HG03521 (cell line): Measurements from ENCODE around the gene TNNC1.

Experiments
- ATAC-seq: cut with Tn5 transposase; IDR thresholded peaks from one replicate; pipeline ENCODE4 v1.9.1; 2021; ENCODE audit warnings: mild to moderate bottlenecking, moderate library complexity; ENCODE audit not compliant: unreplicated experiment

Gene TNNC1

DNA sequence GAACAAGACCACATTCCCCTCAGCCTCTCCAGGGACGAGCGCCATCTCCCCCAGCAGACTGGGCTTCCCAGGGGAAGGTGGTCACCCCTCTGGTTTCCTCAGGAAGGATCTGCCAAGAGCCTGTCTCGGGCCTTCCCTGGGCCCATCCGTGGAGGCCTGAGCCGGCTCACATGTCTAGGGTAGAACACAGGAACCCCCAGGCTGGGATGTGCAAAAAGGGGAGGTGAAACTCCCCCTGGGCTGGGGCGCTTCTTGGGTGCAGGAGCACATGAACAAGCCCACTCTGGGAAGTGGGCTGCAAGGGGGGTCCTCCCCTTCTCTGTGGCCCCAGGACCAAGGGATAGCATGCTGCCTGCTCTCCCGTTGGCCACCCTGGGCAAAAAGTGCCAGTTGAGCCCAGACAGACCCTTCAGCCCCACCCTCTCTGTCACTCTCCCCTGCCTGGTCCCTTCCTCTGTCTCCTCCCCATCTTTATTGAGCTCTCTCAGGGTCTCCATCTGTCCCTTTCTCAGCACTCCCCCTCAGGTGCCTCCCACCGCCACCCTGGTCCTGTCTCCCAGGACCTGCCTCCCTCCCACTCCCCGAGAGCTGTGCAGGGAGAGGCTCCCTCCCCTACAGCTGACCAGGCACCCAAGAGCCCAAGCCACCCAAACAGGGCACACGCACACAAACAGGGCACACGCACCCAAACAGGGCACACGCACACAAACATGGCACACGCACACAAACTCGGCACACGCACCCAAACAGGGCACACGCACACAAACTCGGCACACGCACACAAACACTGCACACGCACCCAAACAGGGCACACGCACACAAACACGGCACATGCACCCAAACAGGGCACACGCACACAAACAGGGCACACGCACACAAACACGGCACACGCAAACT lies 9.8 kb downstream of the TNNC1 start:
- no peak for ATAC-seq

DNA sequence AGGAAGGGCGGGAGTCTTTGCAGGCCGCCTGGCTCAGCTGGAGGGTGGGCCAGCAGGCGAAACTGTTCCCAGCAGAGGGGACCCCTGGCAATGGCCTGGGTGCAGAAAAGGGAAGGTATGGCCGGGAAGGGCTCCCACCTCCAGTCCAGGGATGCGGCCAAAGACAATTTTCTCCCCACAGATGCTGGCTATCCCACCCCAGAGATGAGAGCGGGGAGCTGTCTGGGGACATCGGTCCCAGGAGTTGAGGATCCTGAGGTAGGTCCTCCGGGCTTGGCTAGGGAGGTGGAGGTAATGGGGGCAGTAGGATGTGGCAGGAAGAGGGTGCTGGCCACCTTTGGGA lies 10.6 kb downstream of the TNNC1 start:
- ATAC-seq: no peak

DNA sequence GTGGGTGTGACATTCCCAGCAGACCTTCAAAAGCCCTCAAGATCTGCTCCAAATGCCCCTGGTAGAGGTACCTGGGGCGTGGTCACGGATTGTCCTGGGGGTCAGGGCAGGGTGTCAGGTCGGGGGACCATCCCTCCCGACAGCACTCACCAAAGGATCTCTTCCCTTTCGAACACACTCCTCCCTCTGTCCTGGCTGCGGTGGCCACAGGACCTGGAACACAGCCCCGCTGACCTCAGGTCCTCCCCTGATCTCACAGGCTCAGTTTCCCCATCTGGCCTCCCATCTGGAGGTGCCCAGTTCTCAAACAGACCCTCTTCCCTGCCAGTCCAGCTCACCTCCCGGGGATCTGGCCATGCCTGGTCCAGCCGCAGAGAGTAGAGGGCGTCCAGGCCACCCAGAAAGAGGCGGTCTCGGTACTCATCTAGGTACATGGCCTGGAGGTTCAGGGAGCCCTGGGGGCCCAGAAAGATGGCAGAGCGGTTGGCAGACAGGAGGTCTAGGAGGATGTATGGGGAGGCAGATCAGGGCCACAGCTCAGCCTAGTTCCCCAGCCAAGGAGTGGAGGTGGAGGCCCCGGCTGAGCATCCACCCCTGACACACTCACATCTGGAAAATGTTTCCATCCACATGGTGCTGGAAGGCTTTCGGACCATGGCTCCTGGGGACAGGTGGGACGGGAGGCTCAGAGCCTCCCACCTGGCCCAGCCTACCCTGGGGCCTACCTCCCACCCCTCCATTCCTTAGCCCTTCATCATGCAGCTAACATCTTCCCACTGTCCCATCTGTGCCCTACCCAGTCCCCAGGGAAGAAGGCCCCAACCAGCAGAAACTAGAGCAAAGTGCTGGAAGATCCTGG lies 11.2 kb downstream of the TNNC1 start:
- no peak for ATAC-seq

GRCh38 chr3:52441772-52442332 lies 12.0 kb downstream of the TNNC1 start:
- ATAC-seq: no peak

DNA sequence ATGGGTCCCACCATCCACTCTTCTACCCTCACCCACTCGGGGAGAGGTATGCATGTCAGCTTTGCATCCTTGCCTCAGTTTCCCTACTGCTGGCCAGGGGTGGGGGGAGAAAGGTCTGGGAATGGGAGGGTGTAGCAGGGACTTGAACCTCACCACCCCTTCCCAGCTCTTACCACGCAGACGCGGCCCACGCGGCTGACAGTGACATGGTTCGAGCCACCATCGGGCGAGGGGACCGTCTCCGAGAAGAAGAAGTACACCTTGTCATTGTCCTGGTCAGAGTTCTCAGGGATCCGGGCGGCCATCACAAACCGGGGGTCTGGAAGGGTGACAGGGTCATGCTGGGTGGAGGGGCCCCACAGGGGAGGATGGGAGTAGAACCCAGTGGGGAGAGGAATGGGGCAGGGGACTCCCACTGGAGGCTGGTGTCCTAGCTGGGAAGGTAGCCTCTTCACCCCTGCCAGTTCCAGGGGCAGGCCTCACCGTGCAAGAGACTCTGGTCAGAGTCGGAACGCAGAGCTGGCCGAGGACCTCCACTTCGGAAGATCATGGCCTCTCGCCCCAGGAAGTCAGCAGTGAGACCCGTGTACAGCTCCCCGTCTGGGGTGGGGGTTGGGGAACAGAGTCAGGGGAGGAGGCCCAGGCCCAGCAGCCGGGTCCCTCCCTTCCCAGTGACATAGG lies 12.6 kb downstream of the TNNC1 start:
- no peak for ATAC-seq

GRCh38 chr3:52440671-52441070 lies 13.2 kb downstream of the TNNC1 start:
- no peak for ATAC-seq

- ATAC-seq: no peak
Measured at GRCh38 chr3:52440249-52440551, 13.6 kb downstream of the TNNC1 start.

DNA sequence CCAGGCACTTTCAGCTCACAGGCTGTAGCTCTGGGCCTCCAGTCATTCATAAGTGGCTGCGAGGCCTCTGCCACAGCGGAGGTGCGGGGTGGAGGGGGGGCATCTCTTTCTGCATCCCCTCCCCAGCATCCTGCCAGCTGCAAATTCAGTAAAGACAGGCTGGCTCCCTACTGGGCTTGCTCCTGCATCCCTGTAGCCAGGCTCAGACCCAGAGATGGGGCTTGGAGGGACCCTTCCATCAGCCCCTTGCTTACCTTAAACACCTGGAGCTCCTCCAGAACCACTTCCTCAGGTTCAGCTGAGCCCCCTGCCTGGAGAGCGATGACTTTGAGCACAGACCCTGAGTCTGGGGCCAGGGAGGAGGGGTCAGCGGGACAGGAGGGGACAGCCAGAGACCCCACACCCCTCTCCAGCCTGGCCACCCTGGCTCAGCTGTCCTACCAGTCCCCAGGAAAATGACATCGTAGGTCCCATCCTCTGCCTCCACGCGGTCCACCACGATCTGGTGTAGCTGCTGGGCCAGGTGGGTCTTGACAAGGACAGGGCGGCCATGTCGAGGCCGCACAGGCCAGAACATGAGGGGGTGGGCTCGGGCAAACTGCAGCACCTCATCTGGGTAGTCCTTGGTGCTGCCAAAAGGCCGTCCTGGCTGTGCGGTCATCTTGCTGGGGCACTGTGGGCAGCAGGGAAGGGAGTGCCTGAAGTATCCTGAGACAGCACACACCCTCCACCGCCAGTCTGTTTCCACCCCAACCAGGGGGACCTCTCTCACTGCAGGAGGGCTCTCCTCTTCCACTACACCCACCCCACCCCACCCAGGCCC lies 14.2 kb downstream of the TNNC1 start:
- no peak for ATAC-seq

GRCh38 chr3:52438579-52439425 lies 15.0 kb downstream of the TNNC1 start:
- ATAC-seq: no peak

GRCh38 chr3:52438104-52438376 lies 15.8 kb downstream of the TNNC1 start:
- ATAC-seq: no peak

GRCh38 chr3:52437326-52438103 lies 16.3 kb downstream of the TNNC1 start:
- ATAC-seq: no peak

DNA sequence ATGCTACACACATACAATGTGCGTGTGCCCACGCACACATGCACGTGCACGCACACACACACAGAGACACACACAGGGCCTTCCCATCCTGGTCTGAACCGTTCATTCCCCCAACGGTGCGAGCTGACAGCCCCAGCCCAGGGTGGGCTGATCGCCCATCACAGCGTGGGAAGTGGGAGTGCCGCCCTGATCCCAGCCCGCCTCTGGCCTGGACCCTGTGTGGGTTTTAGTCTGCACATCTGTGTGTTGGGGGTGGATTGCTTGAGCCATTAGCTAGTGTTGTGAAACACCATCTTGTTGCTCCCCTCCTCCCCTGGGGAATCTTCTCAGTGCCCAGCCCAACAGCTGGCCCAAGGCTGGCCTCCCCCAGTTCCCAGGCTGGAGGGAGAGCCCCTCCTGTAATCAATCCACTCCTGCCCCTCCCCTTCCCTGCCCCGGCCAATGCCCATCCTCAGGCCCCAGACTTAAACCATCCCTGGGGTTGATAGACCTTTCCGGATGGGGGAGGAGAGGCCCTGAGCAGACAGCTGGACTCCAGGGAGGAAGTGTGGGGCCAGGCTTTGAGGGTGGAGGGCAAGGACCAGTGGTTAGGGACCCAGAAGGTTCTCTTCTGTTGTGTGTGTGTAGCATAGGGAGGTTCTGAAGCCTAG lies 17.2 kb downstream of the TNNC1 start:
- no peak for ATAC-seq

DNA sequence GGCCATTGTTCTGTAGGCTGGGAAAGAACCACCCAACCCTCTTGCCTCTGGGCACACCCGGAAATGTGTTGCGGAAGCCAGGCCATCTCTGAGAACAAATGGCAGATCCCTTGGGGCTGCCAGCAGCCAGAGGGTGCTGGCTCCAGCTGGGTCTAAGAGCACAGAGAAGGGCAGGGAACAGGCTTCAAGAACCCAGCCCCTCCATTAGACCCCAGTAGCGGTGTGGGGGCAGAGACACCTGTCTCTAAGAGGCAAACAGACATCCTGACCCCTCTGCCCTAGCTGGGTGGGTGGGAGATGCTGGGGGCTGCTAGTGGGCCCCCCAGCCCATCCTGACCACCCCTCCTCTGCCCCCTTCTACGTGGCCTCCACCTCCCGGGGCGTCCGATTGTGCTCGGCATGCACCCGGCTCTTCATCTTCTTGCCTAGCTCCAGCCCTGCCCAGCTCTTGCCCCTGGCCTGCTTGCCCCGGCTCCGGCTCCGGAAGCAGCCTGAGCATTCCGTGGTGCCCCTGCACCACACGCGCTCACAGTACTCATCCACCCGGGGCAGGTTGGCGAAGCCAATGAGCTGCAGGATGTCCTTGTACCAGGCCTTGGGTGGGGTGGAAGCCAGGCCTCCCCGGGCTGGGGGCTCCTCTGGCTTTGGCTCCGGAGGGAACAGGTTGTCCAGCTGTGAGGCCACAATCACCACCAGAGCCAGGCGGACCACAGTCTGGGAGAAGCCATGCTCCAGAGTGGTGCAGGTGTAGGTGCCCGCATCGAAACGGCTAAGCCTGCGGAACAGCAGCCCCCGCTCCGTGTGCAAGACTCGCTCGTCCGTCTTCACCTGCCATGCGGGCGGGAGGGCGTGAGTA lies 18.4 kb downstream of the TNNC1 start:
- ATAC-seq: no peak

GRCh38 chr3:52434491-52435115 lies 19.2 kb downstream of the TNNC1 start:
- ATAC-seq: no peak

DNA sequence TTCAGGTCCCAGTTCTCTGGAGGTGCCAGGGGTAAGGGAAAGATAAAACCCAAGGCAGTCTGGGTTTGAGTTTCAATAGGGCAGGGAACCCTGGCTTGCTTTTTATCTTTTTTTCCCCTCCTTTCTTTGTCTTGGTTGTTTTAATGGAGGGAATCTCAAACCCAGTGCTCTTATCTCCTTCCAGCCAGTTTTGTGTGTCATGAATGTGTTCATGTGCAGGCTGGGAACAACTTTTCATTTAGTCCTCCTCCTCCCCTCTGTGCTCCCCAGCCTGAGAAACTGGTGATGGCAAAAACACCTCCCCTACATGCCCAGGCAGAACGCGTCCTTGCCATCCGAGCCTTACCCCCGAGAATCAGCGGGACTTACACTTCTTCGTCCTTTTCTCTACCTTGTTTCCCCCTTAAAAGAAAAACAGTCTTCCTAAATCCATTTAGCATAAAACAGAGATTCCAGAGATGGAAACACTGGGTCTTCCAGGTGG lies 19.8 kb downstream of the TNNC1 start:
- no peak for ATAC-seq

DNA sequence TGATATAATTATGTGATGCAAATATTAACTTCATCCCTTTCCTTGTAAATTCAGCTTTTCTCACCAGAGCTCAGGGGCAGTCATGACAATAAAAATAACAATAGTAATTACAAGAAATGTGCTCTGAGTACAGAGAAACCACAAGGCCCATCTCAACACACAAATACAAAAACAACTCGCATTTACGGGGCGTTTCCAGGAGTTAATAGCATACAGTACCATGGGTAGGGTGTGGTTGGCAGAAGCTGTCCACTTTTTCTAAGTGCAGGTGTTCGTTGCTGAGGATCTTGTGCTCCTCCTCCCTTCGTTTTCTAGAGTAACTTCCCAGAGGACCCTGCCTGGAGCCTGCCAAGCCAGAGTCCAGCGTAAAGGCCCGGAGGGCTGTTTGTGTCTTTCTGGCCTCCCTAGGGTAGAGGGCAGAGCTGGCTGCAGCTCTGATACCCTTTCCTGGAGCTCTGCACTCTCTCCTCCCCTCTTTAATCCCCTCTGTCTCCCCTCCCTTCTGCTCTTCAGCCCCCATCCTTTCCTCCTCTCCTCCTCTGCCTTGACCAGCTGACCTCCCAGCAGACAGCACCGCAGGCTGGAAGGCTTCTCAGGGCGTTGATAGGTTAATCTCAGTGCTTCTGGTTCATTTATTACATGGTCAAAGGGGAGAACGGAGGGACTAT lies 20.4 kb downstream of the TNNC1 start:
- no peak for ATAC-seq
